ENCODE data around the gene NEUROG1.

DNA sequence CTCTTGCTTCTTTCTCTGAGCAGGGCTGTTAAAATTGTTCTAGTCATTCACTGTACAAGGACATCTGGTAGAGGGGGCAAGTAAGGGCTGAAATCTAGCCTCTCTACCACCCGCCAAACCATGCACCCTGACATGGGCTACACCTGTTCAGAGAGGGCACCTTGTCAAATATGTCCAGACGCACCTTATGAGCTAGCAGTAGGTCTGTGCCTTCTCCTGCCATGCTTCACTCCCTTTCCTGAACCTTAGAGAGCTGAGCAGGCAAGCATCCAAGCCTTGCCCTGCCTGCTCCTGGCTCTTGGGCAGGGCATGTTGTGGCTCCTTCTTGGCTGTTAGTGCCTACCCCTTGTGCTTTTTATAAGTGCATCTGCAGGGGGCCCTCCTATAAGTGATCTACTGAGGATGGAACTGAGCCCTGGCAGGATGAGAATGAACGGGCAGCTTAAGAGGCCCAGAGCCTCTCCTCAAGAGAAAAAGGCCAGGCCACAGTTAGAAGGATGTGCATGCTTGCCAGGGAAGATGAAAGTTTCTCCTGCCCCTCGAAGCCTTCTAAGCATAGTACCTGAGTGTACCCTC lies 3.8 kb upstream of the NEUROG1 start:
- TF ChIP-seq, protein P1, sequence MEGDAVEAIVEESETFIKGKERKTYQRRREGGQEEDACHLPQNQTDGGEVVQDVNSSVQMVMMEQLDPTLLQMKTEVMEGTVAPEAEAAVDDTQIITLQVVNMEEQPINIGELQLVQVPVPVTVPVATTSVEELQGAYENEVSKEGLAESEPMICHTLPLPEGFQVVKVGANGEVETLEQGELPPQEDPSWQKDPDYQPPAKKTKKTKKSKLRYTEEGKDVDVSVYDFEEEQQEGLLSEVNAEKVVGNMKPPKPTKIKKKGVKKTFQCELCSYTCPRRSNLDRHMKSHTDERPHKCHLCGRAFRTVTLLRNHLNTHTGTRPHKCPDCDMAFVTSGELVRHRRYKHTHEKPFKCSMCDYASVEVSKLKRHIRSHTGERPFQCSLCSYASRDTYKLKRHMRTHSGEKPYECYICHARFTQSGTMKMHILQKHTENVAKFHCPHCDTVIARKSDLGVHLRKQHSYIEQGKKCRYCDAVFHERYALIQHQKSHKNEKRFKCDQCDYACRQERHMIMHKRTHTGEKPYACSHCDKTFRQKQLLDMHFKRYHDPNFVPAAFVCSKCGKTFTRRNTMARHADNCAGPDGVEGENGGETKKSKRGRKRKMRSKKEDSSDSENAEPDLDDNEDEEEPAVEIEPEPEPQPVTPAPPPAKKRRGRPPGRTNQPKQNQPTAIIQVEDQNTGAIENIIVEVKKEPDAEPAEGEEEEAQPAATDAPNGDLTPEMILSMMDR (IDR thresholded peaks at IDR 0.05) = no peak
- no peak for TF ChIP-seq POLR2A (IDR thresholded peaks at IDR 0.05)

Data from body of pancreas (tissue), 4 donors.